ENCODE data around the gene MICU2.

MICU2 gene

GRCh38 chr13:21542563-21542962 is 61.4 kb downstream of the MICU2 start:
- DNase-seq: no peak

- no peak for DNase-seq
Measured at GRCh38 chr13:21541980-21542379, 62.0 kb downstream of the MICU2 start.

- no peak for DNase-seq
Measured at GRCh38 chr13:21541271-21541670, 62.7 kb downstream of the MICU2 start.

- no peak for DNase-seq
Measured at GRCh38 chr13:21539687-21540086, 64.3 kb downstream of the MICU2 start.

GRCh38 chr13:21538753-21539152 is 65.2 kb downstream of the MICU2 start:
- no peak for DNase-seq

- no peak for DNase-seq
Measured at GRCh38 chr13:21538280-21538679, 65.7 kb downstream of the MICU2 start.

- no peak for DNase-seq
Measured at GRCh38 chr13:21537105-21537504, 66.9 kb downstream of the MICU2 start.

- DNase-seq: no peak
Measured at GRCh38 chr13:21534760-21535159, 69.2 kb downstream of the MICU2 start.

- no peak for DNase-seq
Measured at GRCh38 chr13:21531455-21531854, 72.5 kb downstream of the MICU2 start.

- DNase-seq: no peak
Measured at GRCh38 chr13:21530656-21531055, 73.3 kb downstream of the MICU2 start.

- no peak for DNase-seq
Measured at GRCh38 chr13:21529146-21529893, 74.7 kb downstream of the MICU2 start.

- DNase-seq: no peak
Measured at GRCh38 chr13:21528616-21529015, 75.4 kb downstream of the MICU2 start.

- no peak for DNase-seq
Measured at GRCh38 chr13:21526707-21527540, 77.0 kb downstream of the MICU2 start.

GRCh38 chr13:21522847-21523246 is 81.1 kb downstream of the MICU2 start:
- DNase-seq: no peak

- DNase-seq: no peak
Measured at GRCh38 chr13:21522130-21522529, 81.8 kb downstream of the MICU2 start.

GRCh38 chr13:21518617-21519144 is 85.3 kb downstream of the MICU2 start:
- DNase-seq: no peak

- DNase-seq: no peak
Measured at GRCh38 chr13:21517576-21517975, 86.4 kb downstream of the MICU2 start.

GRCh38 chr13:21516805-21517204 is 87.2 kb downstream of the MICU2 start:
- no peak for DNase-seq

- no peak for DNase-seq
Measured at GRCh38 chr13:21511849-21512248, 92.1 kb downstream of the MICU2 start.

GRCh38 chr13:21504379-21504778 is 99.6 kb downstream of the MICU2 start:
- no peak for DNase-seq

GRCh38 chr13:21501686-21502085 is 102.3 kb downstream of the MICU2 start:
- DNase-seq: no peak

- no peak for DNase-seq
Measured at GRCh38 chr13:21486322-21486721, 117.6 kb downstream of the MICU2 start.

GRCh38 chr13:21483748-21484147 is 120.2 kb downstream of the MICU2 start:
- no peak for DNase-seq

- DNase-seq: no peak
Measured at GRCh38 chr13:21481359-21481758, 122.6 kb downstream of the MICU2 start.
